GM06990 (cell line): ENCODE results near the gene LENG9.

ENCODE experiments used
- DNase-seq: peaks from one replicate; pipeline ENCODE4 v3.0.0-alpha.2; 2011; ENCODE audit not compliant: insufficient read length; ENCODE audit errors: extremely low read depth
- H3K27me3 ChIP-seq: replicated peaks from 2 replicates; pipeline ENCODE4 v1.6.0; 2011; ENCODE audit warnings: low read length; ENCODE audit not compliant: control insufficient read depth, insufficient read depth
- H3K36me3 ChIP-seq: 2 replicates; pipeline ENCODE4 v1.5.1; 2011; ENCODE audit warnings: low read length; ENCODE audit not compliant: control insufficient read depth, insufficient read depth
- H3K4me3 ChIP-seq: replicated peaks from 2 replicates; pipeline ENCODE4 v1.5.1; 2011; ENCODE audit warnings: low read depth, mild to moderate bottlenecking, control low read depth, low read length
- TF ChIP-seq, protein P1 (sequence below): IDR thresholded peaks from 2 replicates; pipeline ENCODE4 v1.5.1; 2011; ENCODE audit warnings: low read length, control low read depth, mild to moderate bottlenecking, inconsistent platforms; ENCODE audit not compliant: insufficient read depth, poor library complexity, severe bottlenecking

LENG9 gene

DNA sequence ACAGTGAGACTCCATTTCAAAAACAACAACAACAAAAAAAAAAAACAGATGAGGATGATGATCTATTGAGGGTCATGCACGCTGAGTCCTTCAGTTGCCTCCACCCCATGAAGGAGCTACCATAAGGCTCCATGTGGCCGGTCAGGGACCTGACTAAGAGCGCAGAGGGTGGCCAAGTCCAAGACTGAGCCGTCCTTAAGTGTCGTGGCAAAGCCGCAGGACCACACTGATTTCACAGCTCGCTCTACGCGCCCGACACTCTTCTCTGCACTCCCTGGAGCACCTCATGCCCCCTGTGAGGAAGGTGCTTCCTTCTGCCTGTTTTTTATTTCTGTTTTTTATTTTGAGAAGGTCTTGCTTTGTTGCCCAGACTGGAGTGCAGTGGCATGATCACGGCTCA, 36.0 kb downstream of the LENG9 start:
- no peak for DNase-seq
- H3K36me3 ChIP-seq = no peaks in the 10 kb centered on the region
- H3K4me3 ChIP-seq = no peak overlapping the region
- TF ChIP-seq, protein P1, sequence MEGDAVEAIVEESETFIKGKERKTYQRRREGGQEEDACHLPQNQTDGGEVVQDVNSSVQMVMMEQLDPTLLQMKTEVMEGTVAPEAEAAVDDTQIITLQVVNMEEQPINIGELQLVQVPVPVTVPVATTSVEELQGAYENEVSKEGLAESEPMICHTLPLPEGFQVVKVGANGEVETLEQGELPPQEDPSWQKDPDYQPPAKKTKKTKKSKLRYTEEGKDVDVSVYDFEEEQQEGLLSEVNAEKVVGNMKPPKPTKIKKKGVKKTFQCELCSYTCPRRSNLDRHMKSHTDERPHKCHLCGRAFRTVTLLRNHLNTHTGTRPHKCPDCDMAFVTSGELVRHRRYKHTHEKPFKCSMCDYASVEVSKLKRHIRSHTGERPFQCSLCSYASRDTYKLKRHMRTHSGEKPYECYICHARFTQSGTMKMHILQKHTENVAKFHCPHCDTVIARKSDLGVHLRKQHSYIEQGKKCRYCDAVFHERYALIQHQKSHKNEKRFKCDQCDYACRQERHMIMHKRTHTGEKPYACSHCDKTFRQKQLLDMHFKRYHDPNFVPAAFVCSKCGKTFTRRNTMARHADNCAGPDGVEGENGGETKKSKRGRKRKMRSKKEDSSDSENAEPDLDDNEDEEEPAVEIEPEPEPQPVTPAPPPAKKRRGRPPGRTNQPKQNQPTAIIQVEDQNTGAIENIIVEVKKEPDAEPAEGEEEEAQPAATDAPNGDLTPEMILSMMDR = no peak
- H3K27me3 ChIP-seq = no peaks in the 10 kb centered on the region; the same call in 1 of the 2 replicates

DNA sequence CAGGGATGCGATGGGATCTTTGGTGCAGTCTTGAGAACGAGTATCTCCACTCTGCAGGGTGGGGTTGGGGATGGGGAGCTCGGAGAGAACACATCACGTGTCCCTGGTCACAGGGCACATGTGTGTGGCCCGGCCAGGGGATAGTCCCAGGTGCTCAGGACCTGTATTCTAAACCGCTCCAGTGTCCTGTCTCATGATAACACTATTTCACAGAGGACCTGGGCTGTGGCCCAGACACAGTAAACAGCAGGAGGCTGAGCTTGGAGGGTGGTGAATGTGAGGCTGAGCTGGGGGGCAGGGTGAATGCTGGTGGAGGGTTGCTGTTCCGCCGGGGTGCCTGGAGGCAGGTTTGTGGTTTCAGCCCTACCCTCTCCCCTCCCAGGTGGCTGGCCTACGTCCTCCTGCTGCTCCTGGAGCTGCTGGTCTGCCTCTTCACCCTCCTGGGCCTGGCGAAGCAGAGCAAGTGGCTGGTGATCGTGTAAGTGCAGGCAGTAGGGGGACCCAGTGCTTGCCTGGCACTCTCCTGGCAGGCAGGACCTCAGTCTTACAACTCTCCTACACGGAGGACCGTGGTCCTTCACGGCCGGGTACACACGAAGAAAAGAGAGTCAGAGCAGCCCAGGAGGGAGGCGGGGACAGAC, 37.2 kb downstream of the LENG9 start:
- Histone ChIP-seq H3K4me3 (no peak overlapping the region), H3K27me3 (no peaks in the 10 kb centered on the region; the same call in 1 of the 2 replicates), H3K36me3 (no peaks in the 10 kb centered on the region)
- no peak for DNase-seq
- TF ChIP-seq, protein P1 = no peak

DNA sequence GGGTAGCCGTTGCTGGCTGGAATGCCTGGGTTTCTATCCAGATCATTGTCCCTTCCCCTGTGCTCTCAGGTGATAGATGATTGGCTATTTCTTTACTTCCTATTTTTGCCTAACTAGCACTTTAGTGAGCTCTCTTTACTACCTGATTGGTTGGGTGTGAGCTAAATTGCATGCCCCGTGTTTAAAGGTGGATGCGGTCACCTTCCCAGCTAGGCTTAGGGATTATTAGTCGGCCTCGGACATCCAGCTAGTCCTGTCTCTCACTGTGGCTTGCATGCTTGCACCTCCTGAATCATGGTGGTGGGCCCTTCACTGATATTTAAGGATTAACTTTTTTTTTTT, 38.2 kb downstream of the LENG9 start:
- no peaks in the 10 kb centered on the region for H3K36me3 ChIP-seq
- no peak for DNase-seq
- TF ChIP-seq, protein P1 = no peak
- H3K4me3 ChIP-seq = no peak overlapping the region
- H3K27me3 ChIP-seq = no peaks in the 10 kb centered on the region; the same call in 1 of the 2 replicates

DNA sequence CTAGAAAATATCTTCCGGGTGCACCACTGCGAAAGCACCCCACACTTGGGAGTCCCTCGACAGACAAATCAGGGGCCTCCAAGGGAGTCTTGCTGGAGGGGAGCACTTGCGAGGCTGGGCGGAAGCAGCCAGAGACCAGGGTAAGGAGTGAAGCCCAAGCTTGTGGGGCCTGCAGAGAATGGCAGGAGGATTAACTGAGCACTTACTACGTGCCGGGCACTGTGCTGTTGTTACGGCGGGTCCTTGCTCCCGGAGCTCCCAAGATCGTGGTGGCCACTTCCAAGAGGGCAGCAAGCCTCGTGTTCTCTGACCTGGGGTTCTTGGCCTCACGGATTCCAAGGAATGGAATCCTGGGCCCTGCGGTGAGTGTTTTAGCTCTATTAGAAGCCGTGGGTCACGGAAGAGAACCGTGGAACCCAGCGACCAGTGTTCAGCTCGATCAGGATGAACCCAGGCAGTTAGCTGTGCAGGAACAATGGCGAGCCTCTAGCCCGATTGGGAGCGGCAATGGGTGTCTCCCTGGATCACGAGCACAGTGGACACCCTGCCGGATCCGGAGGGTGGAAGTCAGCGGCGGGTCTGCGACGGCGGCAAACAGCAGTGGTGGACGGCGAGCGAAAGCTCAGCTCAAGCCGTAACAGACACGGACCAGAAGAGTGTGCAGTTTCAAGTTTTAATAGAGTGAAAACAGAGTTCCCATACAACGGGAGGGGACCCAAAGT, 38.8 kb downstream of the LENG9 start:
- TF ChIP-seq, protein P1 = no peak
- Histone ChIP-seq H3K36me3 (no peaks in the 10 kb centered on the region), H3K4me3 (no peak overlapping the region), H3K27me3 (no peaks in the 10 kb centered on the region; the same call in 1 of the 2 replicates)
- no peak for DNase-seq

DNA sequence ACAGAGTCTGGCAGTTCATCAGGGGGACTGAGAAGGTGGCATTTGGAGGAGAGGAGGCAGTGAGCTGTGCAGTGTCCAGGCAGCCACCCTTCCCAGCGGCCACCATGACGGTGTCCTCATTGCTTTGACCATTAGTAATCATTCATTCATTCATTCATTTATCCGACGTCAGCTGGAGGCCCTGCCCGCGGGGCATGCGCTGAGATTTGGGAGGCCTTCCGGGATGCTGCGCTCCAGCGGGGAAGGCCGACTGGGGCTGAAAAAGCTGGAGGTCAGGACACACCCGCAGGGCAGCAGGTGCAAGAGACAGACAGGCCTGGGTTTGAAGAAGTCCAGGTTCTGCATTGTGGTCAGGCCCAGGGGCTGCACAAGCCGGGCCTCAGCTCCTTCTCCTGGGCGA, 39.4 kb downstream of the LENG9 start:
- TF ChIP-seq, protein P1 = no peak
- no peak overlapping the region for H3K4me3 ChIP-seq
- no peaks in the 10 kb centered on the region for H3K36me3 ChIP-seq
- no peak for DNase-seq
- H3K27me3 ChIP-seq = no peaks in the 10 kb centered on the region; the same call in 1 of the 2 replicates
